Measurements from ENCODE around the gene TRPM6. TPM values are rescaled to one million over a fixed set of nuclear protein-coding genes. Genes with fewer than 3 reads are reported as not detected.

TRPM6 gene
- total and polyA plus RNA-seq, 2 experiments from 2014 or later = not detected

GRCh38 chr9:74755355-74755754, 132.4 kb downstream of the TRPM6 start:
- no peak overlapping the region for H3K4me3 ChIP-seq
- H3K9me2 ChIP-seq (ENCODE audit: insufficient read depth) = no peaks in the 10 kb centered on the region
- no peak overlapping the region for H3K9ac ChIP-seq
- no peaks in the 10 kb centered on the region for H4K20me1 ChIP-seq (ENCODE audit: insufficient read depth)
- no peaks in the 10 kb centered on the region for H3K36me3 ChIP-seq (ENCODE audit: low read depth)
- DNase-seq = no peak
- in situ Hi-C loops (cut with MboI) = no loop called here
- no peak for TF ChIP-seq EZH2 (IDR thresholded peaks at IDR 0.05; ENCODE audit: insufficient read depth, poor library complexity, severe bottlenecking)
- no peak for TF ChIP-seq EZH2phosphoT487 (IDR thresholded peaks at IDR 0.05; ENCODE audit: insufficient read depth, low read depth)
- no peak overlapping the region for H2AFZ ChIP-seq
- no peaks in the 10 kb centered on the region for H3K27me3 ChIP-seq (replicated peaks; ENCODE audit: insufficient read depth)
- no peaks in the 10 kb centered on the region for H3K9me3 ChIP-seq (ENCODE audit: low read depth)
- H3F3A ChIP-seq (ENCODE audit: insufficient read depth) = no peaks in the 10 kb centered on the region; the same call in 1 of the 2 replicates
- H3K4me1 ChIP-seq (ENCODE audit: insufficient read depth) = peaks cover 5% of the 10 kb centered on the region
- H3K79me2 ChIP-seq (ENCODE audit: insufficient read depth) = no peaks in the 10 kb centered on the region
- H3K4me2 ChIP-seq (ENCODE audit: unreplicated experiment) = no peak overlapping the region
- no peak overlapping the region for H3K27ac ChIP-seq

- in situ Hi-C loops (cut with MboI) = no loop called here
- H3K9me3 ChIP-seq (ENCODE audit: low read depth) = no peaks in the 10 kb centered on the region
- H3K4me1 ChIP-seq (ENCODE audit: insufficient read depth) = no peaks in the 10 kb centered on the region
- no peak overlapping the region for H3K27ac ChIP-seq
- no peaks in the 10 kb centered on the region for H4K20me1 ChIP-seq (ENCODE audit: insufficient read depth)
- no peak overlapping the region for H3K4me3 ChIP-seq
- WGBS, 2 experiments (ENCODE audit: low coverage in 1 of 2, low lambda C conversion rate in 2 of 2, missing lambda C conversion rate in 2 of 2) = 75 to 76% methylated on average over 6 of the region's 6 CpGs
- DNase-seq = no peak
- H3K27me3 ChIP-seq (replicated peaks; ENCODE audit: insufficient read depth) = 0 out of 2 replicates have a peak, but pooled peaks cover 7% of the 10 kb centered on the region
- no peak overlapping the region for H3K9ac ChIP-seq
- no peak for TF ChIP-seq EZH2 (IDR thresholded peaks at IDR 0.05; ENCODE audit: insufficient read depth, poor library complexity, severe bottlenecking)
- TF ChIP-seq EZH2phosphoT487 (IDR thresholded peaks at IDR 0.05; ENCODE audit: insufficient read depth, low read depth) = no peak
- H3K9me2 ChIP-seq (ENCODE audit: insufficient read depth) = no peaks in the 10 kb centered on the region
- no peaks in the 10 kb centered on the region for H3K79me2 ChIP-seq (ENCODE audit: insufficient read depth)
- no peaks in the 10 kb centered on the region for H3F3A ChIP-seq (ENCODE audit: insufficient read depth)
- no peak overlapping the region for H2AFZ ChIP-seq
- no peaks in the 10 kb centered on the region for H3K36me3 ChIP-seq (ENCODE audit: low read depth)
- H3K4me2 ChIP-seq (ENCODE audit: unreplicated experiment) = no peak overlapping the region
Observed at GRCh38 chr9:74753650-74754049, 134.1 kb downstream of the TRPM6 start.

DNA sequence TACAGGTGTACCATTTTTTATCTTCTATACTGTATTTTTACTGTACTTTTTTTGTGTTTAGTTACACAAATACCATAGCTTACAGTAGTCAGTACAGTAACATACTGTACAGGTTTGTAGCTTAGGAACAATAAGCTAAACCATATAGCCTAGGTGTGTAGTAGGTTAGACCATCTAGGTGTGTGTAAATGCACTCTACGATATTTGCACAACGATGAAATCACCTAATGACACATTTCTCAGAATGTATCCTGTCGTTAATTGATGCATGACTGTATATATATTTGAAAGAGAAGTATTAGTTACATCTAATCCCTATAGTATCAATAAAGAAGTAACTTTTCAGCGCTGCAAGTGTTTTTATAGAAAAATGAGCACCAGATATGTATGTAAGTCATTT, 138.8 kb downstream of the TRPM6 start:
- 64 to 70% methylated on average over 4 of the region's 4 CpGs for WGBS, 2 experiments (ENCODE audit: low coverage in 1 of 2, low lambda C conversion rate in 2 of 2, missing lambda C conversion rate in 2 of 2)
- Histone ChIP-seq H3K4me1 (ENCODE audit: insufficient read depth) (no peaks in the 10 kb centered on the region), H3K27ac (no peak overlapping the region), H4K20me1 (ENCODE audit: insufficient read depth) (no peaks in the 10 kb centered on the region), H3K27me3 (replicated peaks; ENCODE audit: insufficient read depth) (0 out of 2 replicates have a peak, but pooled peaks cover 16% of the 10 kb centered on the region), H3K9me2 (ENCODE audit: insufficient read depth) (no peaks in the 10 kb centered on the region), H3K36me3 (ENCODE audit: low read depth) (no peaks in the 10 kb centered on the region), H3K9ac (no peak overlapping the region), H3K4me2 (ENCODE audit: unreplicated experiment) (no peak overlapping the region), H3F3A (ENCODE audit: insufficient read depth) (no peaks in the 10 kb centered on the region), H3K9me3 (ENCODE audit: low read depth) (no peaks in the 10 kb centered on the region), H3K79me2 (ENCODE audit: insufficient read depth) (no peaks in the 10 kb centered on the region), H2AFZ (no peak overlapping the region), H3K4me3 (no peak overlapping the region)
- TF ChIP-seq EZH2 (IDR thresholded peaks at IDR 0.05; ENCODE audit: insufficient read depth, poor library complexity, severe bottlenecking) (no peak), EZH2phosphoT487 (IDR thresholded peaks at IDR 0.05; ENCODE audit: insufficient read depth, low read depth) (no peak)
- DNase-seq = no peak
- in situ Hi-C loops (cut with MboI) = no loop called here

- Histone ChIP-seq H3K9me3 (ENCODE audit: low read depth) (no peaks in the 10 kb centered on the region), H3K4me2 (ENCODE audit: unreplicated experiment) (no peak overlapping the region), H3F3A (ENCODE audit: insufficient read depth) (no peaks in the 10 kb centered on the region), H4K20me1 (ENCODE audit: insufficient read depth) (no peaks in the 10 kb centered on the region), H3K4me1 (ENCODE audit: insufficient read depth) (no peaks in the 10 kb centered on the region), H3K36me3 (ENCODE audit: low read depth) (no peaks in the 10 kb centered on the region), H3K9ac (no peak overlapping the region), H3K79me2 (ENCODE audit: insufficient read depth) (no peaks in the 10 kb centered on the region), H2AFZ (peak overlapping the region; percentile 23), H3K9me2 (ENCODE audit: insufficient read depth) (no peaks in the 10 kb centered on the region), H3K27me3 (replicated peaks; ENCODE audit: insufficient read depth) (peaks cover 34% of the 10 kb centered on the region), H3K4me3 (no peak overlapping the region), H3K27ac (no peak overlapping the region)
- TF ChIP-seq EZH2phosphoT487 (IDR thresholded peaks at IDR 0.05; ENCODE audit: insufficient read depth, low read depth) = no peak
- no peak for TF ChIP-seq EZH2 (IDR thresholded peaks at IDR 0.05; ENCODE audit: insufficient read depth, poor library complexity, severe bottlenecking)
- 10 to 11% methylated on average over 8 of the region's 8 CpGs for WGBS, 2 experiments (ENCODE audit: low coverage in 1 of 2, low lambda C conversion rate in 2 of 2, missing lambda C conversion rate in 2 of 2)
- DNase-seq = peak; percentile 62
- in situ Hi-C loops (cut with MboI) = no loop called here
Observed at GRCh38 chr9:74742792-74743730, 144.7 kb downstream of the TRPM6 start.
